K562 (cell line): ENCODE data around the gene SLC34A1. TPM values are rescaled to one million over a fixed set of nuclear protein-coding genes. Genes with fewer than 3 reads are reported as not detected.

Experiments
- ADNP ChIP-seq: fragments of 200-800 bp; sonication (Bioruptor generic); IDR thresholded peaks from 2 replicates; pipeline ENCODE4 v1.6.1; 2016; ENCODE audit warnings: missing genetic modification characterization, missing compliant biosample characterization
- BCOR ChIP-seq: fragments of 450-650 bp; IDR thresholded peaks from 2 replicates; pipeline ENCODE4 v1.6.1; 2016
- FOXJ2 ChIP-seq: fragments of 200-800 bp; sonication (Bioruptor generic); IDR thresholded peaks from 2 replicates; pipeline ENCODE4 v1.6.1; 2016; ENCODE audit warnings: missing genetic modification characterization, missing compliant biosample characterization
- HDAC1 ChIP-seq, 2 experiments: fragments of 450-650 bp; IDR thresholded peaks; 2 replicates each; pipeline ENCODE4 v1.6.1; 2016 to 2017; ENCODE audit warnings: inconsistent platforms in 1 of 2, mild to moderate bottlenecking in 1 of 2, moderate library complexity in 1 of 2
- MCM7 ChIP-seq, 2 experiments: fragments of 450-650 bp; IDR thresholded peaks; 2 replicates each; pipeline ENCODE4 v1.6.1; 2016 to 2018
- NBN ChIP-seq: fragments of 450-650 bp; IDR thresholded peaks from 2 replicates; pipeline ENCODE4 v1.6.1; 2016; ENCODE audit warnings: low read depth, mild to moderate bottlenecking
- SNIP1 ChIP-seq: fragments of 450-650 bp; IDR thresholded peaks from 2 replicates; pipeline ENCODE4 v1.7.1; 2017; ENCODE audit warnings: low read depth, mild to moderate bottlenecking
- TAF1 ChIP-seq: IDR thresholded peaks from 2 replicates; pipeline ENCODE4 v1.6.1; 2011; ENCODE audit warnings: mild to moderate bottlenecking, low read length, moderate library complexity; ENCODE audit not compliant: insufficient read depth, control insufficient read depth, severe bottlenecking; ENCODE audit errors: extremely low read depth
- TBL1XR1 ChIP-seq, 2 experiments: IDR thresholded peaks; 2 replicates each; pipeline ENCODE4 v1.6.1; 2012; ENCODE audit warnings: improper control_type of control experiment in 2 of 2, low read length in 2 of 2, mild to moderate bottlenecking in 1 of 2
- ZNF644 ChIP-seq: fragments of 200-800 bp; sonication (Bioruptor generic); IDR thresholded peaks from 2 replicates; pipeline ENCODE4 v1.6.1; 2016; ENCODE audit warnings: low read depth, missing genetic modification characterization, missing compliant biosample characterization
- polyA plus RNA-seq, 8 experiments: library from polyadenylated mRNA; depleted of rRNA in 4 of 8; stranded (reverse) in 5 of 8; unstranded in 3 of 8; fragments of >200 nt; fragmentation: Nextera tagmentation in 2 of 8; fragmentation: Illumina TruSeq in 1 of 8; extraction: Ambion mirVana in 2 of 8; extraction: Trizol in 1 of 8; gene quantifications; 2 replicates each; pipeline versions ENCODE4 v1.2.1 to v1.2.3, GENCODE V29; 2011 to 2014; ENCODE audit warnings: inconsistent platforms in 1 of 8, missing spikeins in 1 of 8
- total RNA-seq, 7 experiments: library from RNA; depleted of rRNA in 6 of 7; stranded (reverse); fragments of >200 nt in 6 of 7; fragmentation: Illumina TruSeq in 2 of 7; extraction: Trizol in 2 of 7; gene quantifications; 2 replicates each; pipeline versions ENCODE4 v1.2.1 to v1.2.3, GENCODE V29; 2011 to 2021; ENCODE audit warnings: low replicate concordance in 1 of 7
- TF ChIP-seq, protein P1 (sequence below): fragments of 250-450 bp; sonication (Bioruptor Pico); IDR thresholded peaks from 2 replicates; pipeline ENCODE4 v1.6.1; 2021; ENCODE audit warnings: mild to moderate bottlenecking
- TF ChIP-seq, protein P2 (sequence below): fragments of 200-800 bp; sonication (Bioruptor generic); IDR thresholded peaks from 2 replicates; pipeline ENCODE4 v1.6.1; 2017; ENCODE audit warnings: missing genetic modification characterization, missing compliant biosample characterization
- TF ChIP-seq, protein P3 (sequence below): fragments of 250-450 bp; sonication (Bioruptor Pico); IDR thresholded peaks from 2 replicates; pipeline ENCODE4 v1.9.0; 2021; ENCODE audit warnings: mild to moderate bottlenecking, inconsistent platforms
- TF ChIP-seq, protein P4 (sequence below): fragments of 450-650 bp; conservative IDR thresholded peaks from 2 replicates; pipeline ENCODE4 v1.6.1; 2016; ENCODE audit warnings: missing genetic modification characterization, low read depth, mild to moderate bottlenecking, missing compliant biosample characterization, moderate library complexity
- TF ChIP-seq, protein P5 (sequence below), 2 experiments: IDR thresholded peaks; 2 replicates each; pipeline ENCODE4 v1.6.1; 2011; ENCODE audit warnings: borderline replicate concordance in 1 of 2, control low read depth in 1 of 2, low read depth in 1 of 2, low read length in 1 of 2, mild to moderate bottlenecking in 1 of 2, mixed read lengths in 1 of 2, moderate library complexity in 1 of 2; ENCODE audit not compliant: insufficient read depth in 1 of 2, insufficient read length in 1 of 2, poor library complexity in 1 of 2, severe bottlenecking in 1 of 2; ENCODE audit errors: extremely low read depth in 1 of 2

The SLC34A1 gene
- total and polyA plus RNA-seq, 9 of the 15 experiments (the other 6 are each of a cell fraction or from before 2014, with no cell fraction given): not detected

DNA sequence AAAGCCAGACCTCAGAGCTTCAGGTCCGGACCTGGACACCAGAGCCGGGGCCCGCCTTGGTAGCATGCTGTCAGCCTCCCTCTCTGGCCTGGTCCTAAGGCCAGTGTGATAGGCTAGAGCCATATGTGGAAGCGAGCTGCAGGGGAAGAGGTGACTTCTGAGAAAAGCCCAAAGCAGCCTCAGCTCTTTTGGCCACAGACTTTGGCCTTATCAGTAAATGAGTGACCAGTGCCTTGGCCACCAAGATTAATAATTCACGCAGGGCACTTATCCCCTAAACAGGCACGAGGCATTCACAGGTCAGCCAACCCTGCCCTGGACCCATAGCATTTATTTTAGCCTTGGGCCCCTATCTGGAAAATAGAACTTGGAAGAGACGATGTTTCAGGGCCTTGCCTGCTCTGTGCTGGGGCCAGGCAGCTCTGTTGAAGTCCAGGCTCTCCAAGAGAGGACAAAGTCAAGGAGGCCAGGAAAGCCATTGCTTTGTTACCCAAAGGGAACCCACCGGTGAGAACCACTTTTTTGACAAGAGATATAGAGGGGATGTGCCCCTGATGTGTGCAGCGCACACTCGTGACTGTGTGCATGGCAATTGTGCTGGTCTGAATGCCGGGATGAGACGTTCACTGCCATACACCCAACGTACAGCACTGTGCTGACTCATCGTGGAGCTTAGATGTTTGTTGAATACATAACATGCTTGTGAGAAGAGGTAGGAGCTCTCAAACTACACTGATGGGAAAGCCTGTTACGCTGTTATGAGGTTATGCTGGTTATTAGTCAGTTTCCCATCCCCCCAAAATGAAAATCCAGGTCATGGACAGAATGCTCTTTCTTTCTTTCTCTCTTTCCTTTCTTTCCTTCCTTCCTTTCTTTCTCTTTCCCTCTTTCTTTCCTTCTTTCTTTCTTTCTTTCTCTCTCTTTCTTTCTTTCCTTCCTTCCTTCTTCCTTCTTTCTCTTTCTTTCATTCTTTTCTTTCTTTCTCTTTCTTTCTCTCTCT lies 5.0 kb upstream of the SLC34A1 start (continued):
- TF ChIP-seq, protein P1, sequence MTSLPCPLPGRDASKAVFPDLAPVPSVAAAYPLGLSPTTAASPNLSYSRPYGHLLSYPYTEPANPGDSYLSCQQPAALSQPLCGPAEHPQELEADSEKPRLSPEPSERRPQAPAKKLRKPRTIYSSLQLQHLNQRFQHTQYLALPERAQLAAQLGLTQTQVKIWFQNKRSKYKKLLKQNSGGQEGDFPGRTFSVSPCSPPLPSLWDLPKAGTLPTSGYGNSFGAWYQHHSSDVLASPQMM (CRISPR knock-in tag): no peak
- TF ChIP-seq, protein P2, sequence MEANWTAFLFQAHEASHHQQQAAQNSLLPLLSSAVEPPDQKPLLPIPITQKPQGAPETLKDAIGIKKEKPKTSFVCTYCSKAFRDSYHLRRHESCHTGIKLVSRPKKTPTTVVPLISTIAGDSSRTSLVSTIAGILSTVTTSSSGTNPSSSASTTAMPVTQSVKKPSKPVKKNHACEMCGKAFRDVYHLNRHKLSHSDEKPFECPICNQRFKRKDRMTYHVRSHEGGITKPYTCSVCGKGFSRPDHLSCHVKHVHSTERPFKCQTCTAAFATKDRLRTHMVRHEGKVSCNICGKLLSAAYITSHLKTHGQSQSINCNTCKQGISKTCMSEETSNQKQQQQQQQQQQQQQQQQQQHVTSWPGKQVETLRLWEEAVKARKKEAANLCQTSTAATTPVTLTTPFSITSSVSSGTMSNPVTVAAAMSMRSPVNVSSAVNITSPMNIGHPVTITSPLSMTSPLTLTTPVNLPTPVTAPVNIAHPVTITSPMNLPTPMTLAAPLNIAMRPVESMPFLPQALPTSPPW: peak; percentile 14; the same call in 1 of the 2 replicates
- 0 out of 2 replicates have a peak, but pooled peaks have one; percentile 52 for TF ChIP-seq SNIP1
- TF ChIP-seq MCM7 (IDR thresholded peaks at IDR 0.05): peak in 1 of 2 experiments; percentile 90; a peak in 1 of 4 replicates
- peak; percentile 67 for TF ChIP-seq TAF1
- no peak; the same call in 1 of the 2 replicates for TF ChIP-seq ZNF644 (tag)
- TF ChIP-seq, protein P3, sequence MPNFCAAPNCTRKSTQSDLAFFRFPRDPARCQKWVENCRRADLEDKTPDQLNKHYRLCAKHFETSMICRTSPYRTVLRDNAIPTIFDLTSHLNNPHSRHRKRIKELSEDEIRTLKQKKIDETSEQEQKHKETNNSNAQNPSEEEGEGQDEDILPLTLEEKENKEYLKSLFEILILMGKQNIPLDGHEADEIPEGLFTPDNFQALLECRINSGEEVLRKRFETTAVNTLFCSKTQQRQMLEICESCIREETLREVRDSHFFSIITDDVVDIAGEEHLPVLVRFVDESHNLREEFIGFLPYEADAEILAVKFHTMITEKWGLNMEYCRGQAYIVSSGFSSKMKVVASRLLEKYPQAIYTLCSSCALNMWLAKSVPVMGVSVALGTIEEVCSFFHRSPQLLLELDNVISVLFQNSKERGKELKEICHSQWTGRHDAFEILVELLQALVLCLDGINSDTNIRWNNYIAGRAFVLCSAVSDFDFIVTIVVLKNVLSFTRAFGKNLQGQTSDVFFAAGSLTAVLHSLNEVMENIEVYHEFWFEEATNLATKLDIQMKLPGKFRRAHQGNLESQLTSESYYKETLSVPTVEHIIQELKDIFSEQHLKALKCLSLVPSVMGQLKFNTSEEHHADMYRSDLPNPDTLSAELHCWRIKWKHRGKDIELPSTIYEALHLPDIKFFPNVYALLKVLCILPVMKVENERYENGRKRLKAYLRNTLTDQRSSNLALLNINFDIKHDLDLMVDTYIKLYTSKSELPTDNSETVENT: 0 out of 2 replicates have a peak, but pooled peaks have one; percentile 27
- TF ChIP-seq BCOR: peak; percentile 44; the same call in 1 of the 2 replicates
- peak; percentile 72; the same call in 1 of the 2 replicates for TF ChIP-seq FOXJ2 (tag)
- peak in 1 of 2 experiments; percentile 73; a peak in 2 of 4 replicates for TF ChIP-seq HDAC1 (IDR thresholded peaks at IDR 0.05)
- peak in 1 of 2 experiments; percentile 7; a peak in 2 of 4 replicates for TF ChIP-seq TBL1XR1 (IDR thresholded peaks at IDR 0.05; ENCODE audit: low read length in 2 of 2)
- peak; percentile 59; the same call in 1 of the 2 replicates for TF ChIP-seq NBN
- TF ChIP-seq ADNP (tag): no peak
- TF ChIP-seq, protein P4, sequence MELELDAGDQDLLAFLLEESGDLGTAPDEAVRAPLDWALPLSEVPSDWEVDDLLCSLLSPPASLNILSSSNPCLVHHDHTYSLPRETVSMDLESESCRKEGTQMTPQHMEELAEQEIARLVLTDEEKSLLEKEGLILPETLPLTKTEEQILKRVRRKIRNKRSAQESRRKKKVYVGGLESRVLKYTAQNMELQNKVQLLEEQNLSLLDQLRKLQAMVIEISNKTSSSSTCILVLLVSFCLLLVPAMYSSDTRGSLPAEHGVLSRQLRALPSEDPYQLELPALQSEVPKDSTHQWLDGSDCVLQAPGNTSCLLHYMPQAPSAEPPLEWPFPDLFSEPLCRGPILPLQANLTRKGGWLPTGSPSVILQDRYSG: peak; percentile 95
- TF ChIP-seq, protein P5, sequence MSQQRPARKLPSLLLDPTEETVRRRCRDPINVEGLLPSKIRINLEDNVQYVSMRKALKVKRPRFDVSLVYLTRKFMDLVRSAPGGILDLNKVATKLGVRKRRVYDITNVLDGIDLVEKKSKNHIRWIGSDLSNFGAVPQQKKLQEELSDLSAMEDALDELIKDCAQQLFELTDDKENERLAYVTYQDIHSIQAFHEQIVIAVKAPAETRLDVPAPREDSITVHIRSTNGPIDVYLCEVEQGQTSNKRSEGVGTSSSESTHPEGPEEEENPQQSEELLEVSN (IDR thresholded peaks at IDR 0.05; ENCODE audit: borderline replicate concordance in 1 of 2, extremely low read depth in 1 of 2, insufficient read depth in 1 of 2, insufficient read length in 1 of 2, low read depth in 1 of 2, low read length in 1 of 2, poor library complexity in 1 of 2, severe bottlenecking in 1 of 2): peak in 1 of 2 experiments; percentile 48
